Osteocyte (in vitro differentiated cells): ENCODE results near the gene PLEKHA6. TPM values are rescaled to one million over a fixed set of nuclear protein-coding genes. Genes with fewer than 3 reads are reported as not detected.

ENCODE experiments used
- DNase-seq: peaks from one replicate; pipeline ENCODE4 v3.0.0; 2021; ENCODE audit warnings: mixed read lengths; ENCODE audit not compliant: unreplicated experiment; ENCODE audit errors: extremely low spot score
- H3K27ac Mint-ChIP-seq: one replicate; pipeline ENCODE4 v1.8.0; 2021; ENCODE audit warnings: mild to moderate bottlenecking, mixed read lengths; ENCODE audit not compliant: unreplicated experiment
- H3K27me3 Mint-ChIP-seq: one replicate; pipeline ENCODE4 v1.8.0; 2021; ENCODE audit warnings: mixed read lengths; ENCODE audit not compliant: unreplicated experiment
- H3K36me3 Mint-ChIP-seq: one replicate; pipeline ENCODE4 v1.8.0; 2021; ENCODE audit warnings: mixed read lengths; ENCODE audit not compliant: unreplicated experiment
- H3K4me1 Mint-ChIP-seq: one replicate; pipeline ENCODE4 v1.8.0; 2021; ENCODE audit warnings: mixed read lengths; ENCODE audit not compliant: unreplicated experiment
- H3K4me3 Mint-ChIP-seq: one replicate; pipeline ENCODE4 v1.8.0; 2021; ENCODE audit warnings: mild to moderate bottlenecking, moderate library complexity, mixed read lengths; ENCODE audit not compliant: unreplicated experiment
- H3K9me3 Mint-ChIP-seq: one replicate; pipeline ENCODE4 v1.8.0; 2021; ENCODE audit warnings: mixed read lengths; ENCODE audit not compliant: unreplicated experiment
- total RNA-seq: library from RNA; stranded (reverse); gene quantifications from 2 replicates; pipeline ENCODE4 v1.2.1, GENCODE V29; 2021
- TF ChIP-seq, protein P1 (sequence below): fragments of 200-600 bp; sonication (generic); IDR thresholded peaks from 2 replicates; pipeline ENCODE4 v1.5.0; 2021; ENCODE audit warnings: antibody characterized with exemption, mild to moderate bottlenecking, moderate library complexity

PLEKHA6 gene
- total RNA-seq, 1 donor from 2014 or later: 0.24 TPM

- H3K27me3 Mint-ChIP-seq: peaks cover 47% of the 10 kb centered on the region
- DNase-seq: no peak
- peak overlapping the region; percentile 68 for H3K4me3 Mint-ChIP-seq
- H3K36me3 Mint-ChIP-seq: no peaks in the 10 kb centered on the region
- TF ChIP-seq, protein P1, sequence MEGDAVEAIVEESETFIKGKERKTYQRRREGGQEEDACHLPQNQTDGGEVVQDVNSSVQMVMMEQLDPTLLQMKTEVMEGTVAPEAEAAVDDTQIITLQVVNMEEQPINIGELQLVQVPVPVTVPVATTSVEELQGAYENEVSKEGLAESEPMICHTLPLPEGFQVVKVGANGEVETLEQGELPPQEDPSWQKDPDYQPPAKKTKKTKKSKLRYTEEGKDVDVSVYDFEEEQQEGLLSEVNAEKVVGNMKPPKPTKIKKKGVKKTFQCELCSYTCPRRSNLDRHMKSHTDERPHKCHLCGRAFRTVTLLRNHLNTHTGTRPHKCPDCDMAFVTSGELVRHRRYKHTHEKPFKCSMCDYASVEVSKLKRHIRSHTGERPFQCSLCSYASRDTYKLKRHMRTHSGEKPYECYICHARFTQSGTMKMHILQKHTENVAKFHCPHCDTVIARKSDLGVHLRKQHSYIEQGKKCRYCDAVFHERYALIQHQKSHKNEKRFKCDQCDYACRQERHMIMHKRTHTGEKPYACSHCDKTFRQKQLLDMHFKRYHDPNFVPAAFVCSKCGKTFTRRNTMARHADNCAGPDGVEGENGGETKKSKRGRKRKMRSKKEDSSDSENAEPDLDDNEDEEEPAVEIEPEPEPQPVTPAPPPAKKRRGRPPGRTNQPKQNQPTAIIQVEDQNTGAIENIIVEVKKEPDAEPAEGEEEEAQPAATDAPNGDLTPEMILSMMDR: peak; percentile 99
- H3K27ac Mint-ChIP-seq: peak overlapping the region; percentile 31
- H3K9me3 Mint-ChIP-seq: no peaks in the 10 kb centered on the region
- H3K4me1 Mint-ChIP-seq: peaks cover 9% of the 10 kb centered on the region
These were observed 3.8 kb upstream of the PLEKHA6 start for GRCh38 chr1:204363335-204364114.

DNA sequence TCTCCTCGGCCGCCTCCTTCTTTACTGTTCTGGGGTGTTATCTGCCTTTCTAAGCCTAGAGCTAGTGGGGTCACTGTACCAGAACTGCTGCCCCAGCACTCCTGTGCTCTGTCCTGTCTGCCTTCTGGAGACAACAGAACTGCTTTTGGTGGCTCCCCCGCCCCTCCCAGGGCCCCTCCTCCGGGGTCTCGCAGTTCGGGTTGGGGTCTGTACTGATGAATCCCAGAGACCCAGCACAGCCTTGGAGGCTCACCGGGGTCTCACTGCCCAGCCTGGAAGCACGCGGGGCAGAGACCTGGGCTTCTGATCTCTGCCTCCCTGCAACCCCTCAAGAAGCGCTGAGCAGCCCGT lies 3.2 kb upstream of the PLEKHA6 start:
- H3K27ac Mint-ChIP-seq: no peak overlapping the region
- no peak for DNase-seq
- H3K4me3 Mint-ChIP-seq: peak overlapping the region; percentile 68
- peaks cover 9% of the 10 kb centered on the region for H3K4me1 Mint-ChIP-seq
- TF ChIP-seq, protein P1: no peak
- H3K36me3 Mint-ChIP-seq: no peaks in the 10 kb centered on the region
- peaks cover 46% of the 10 kb centered on the region for H3K27me3 Mint-ChIP-seq
- no peaks in the 10 kb centered on the region for H3K9me3 Mint-ChIP-seq

GRCh38 chr1:204361781-204362180 lies 2.1 kb upstream of the PLEKHA6 start:
- Mint-ChIP-seq H3K9me3 (no peaks in the 10 kb centered on the region), H3K27me3 (peaks cover 41% of the 10 kb centered on the region), H3K36me3 (no peaks in the 10 kb centered on the region), H3K27ac (no peak overlapping the region), H3K4me1 (peaks cover 9% of the 10 kb centered on the region), H3K4me3 (no peak overlapping the region)
- DNase-seq: no peak
- TF ChIP-seq, protein P1: no peak

DNA sequence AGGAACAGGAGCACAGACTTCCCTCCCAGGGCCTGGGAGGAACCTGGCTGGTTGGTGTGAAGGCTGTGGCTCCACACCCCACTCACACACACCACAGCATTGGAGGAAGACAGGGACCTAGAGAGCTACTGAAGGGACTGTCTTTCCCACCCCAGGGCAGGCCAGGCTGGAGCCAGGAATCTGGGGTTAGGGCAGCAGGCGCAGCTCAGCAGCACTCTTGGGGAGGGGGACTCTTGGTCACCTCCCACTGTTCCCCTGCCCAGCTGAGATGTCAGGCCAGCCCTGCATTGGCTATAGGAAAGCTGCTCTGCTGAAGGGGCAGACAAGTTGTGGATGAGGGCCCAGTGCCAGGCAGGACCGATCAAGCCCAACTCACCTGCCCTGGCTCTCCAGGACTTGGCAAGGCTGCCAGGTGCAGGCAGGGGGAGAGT lies 1.6 kb upstream of the PLEKHA6 start:
- Mint-ChIP-seq H3K4me1 (peaks cover 9% of the 10 kb centered on the region), H3K36me3 (no peaks in the 10 kb centered on the region), H3K27me3 (peaks cover 39% of the 10 kb centered on the region), H3K4me3 (no peak overlapping the region), H3K27ac (no peak overlapping the region), H3K9me3 (no peaks in the 10 kb centered on the region)
- TF ChIP-seq, protein P1: no peak
- no peak for DNase-seq

GRCh38 chr1:204360314-204360713 lies 585 bp upstream of the PLEKHA6 start:
- Mint-ChIP-seq H3K36me3 (no peaks in the 10 kb centered on the region), H3K27me3 (peaks cover 30% of the 10 kb centered on the region), H3K4me1 (peaks cover 9% of the 10 kb centered on the region), H3K4me3 (no peak overlapping the region), H3K9me3 (no peaks in the 10 kb centered on the region), H3K27ac (no peak overlapping the region)
- TF ChIP-seq, protein P1: no peak
- no peak for DNase-seq
